BLaER1 (cell line): ENCODE measurements around the gene TOMM20L.

Experiments used
- H3K27ac ChIP-seq: shearing (Covaris generic); formaldehyde crosslinking; 2 replicates; pipeline ENCODE4 v1.8.1; 2022
- H3K27me3 ChIP-seq: shearing (Covaris generic); formaldehyde crosslinking; 2 replicates; pipeline ENCODE4 v1.8.1; 2022
- H3K36me3 ChIP-seq: shearing (Covaris generic); formaldehyde crosslinking; 2 replicates; pipeline ENCODE4 v1.8.1; 2022
- H3K4me1 ChIP-seq: shearing (Covaris generic); formaldehyde crosslinking; 2 replicates; pipeline ENCODE4 v1.8.1; 2022
- H3K4me2 ChIP-seq: shearing (Covaris generic); formaldehyde crosslinking; 2 replicates; pipeline ENCODE4 v1.8.1; 2022
- H3K4me3 ChIP-seq: shearing (Covaris generic); formaldehyde crosslinking; 2 replicates; pipeline ENCODE4 v1.8.1; 2022
- H3K9ac ChIP-seq: shearing (Covaris generic); formaldehyde crosslinking; 2 replicates; pipeline ENCODE4 v1.8.1; 2022
- H3K9me3 ChIP-seq: shearing (Covaris generic); formaldehyde crosslinking; 2 replicates; pipeline ENCODE4 v1.8.1; 2022
- H4K20me1 ChIP-seq: shearing (Covaris generic); formaldehyde crosslinking; 2 replicates; pipeline ENCODE4 v1.8.1; 2022
- Cebpa-rat ChIP-seq: shearing (Covaris generic); IDR thresholded peaks from 2 replicates; pipeline ENCODE4 v1.8.1; 2022

The TOMM20L gene

GRCh38 chr14:58426670-58427280, 31.0 kb downstream of the TOMM20L start:
- Histone ChIP-seq H3K36me3 (peaks cover 40% of the 10 kb centered on the region), H3K27ac (peak overlapping the region; percentile 99), H3K4me1 (peaks cover 37% of the 10 kb centered on the region), H3K27me3 (no peaks in the 10 kb centered on the region), H3K9me3 (no peaks in the 10 kb centered on the region), H3K4me3 (peak overlapping the region; percentile 89), H3K9ac (peak overlapping the region; percentile 98), H3K4me2 (peak overlapping the region; percentile 86), H4K20me1 (peaks cover 6% of the 10 kb centered on the region; the same call in 1 of the 2 replicates)
- TF ChIP-seq Cebpa-rat, result no peak

GRCh38 chr14:58427281-58428117, 31.8 kb downstream of the TOMM20L start, which contains the start of the genes KIAA0586 and TIMM9:
Gene KIAA0586 (plus strand): TSS chr14:58427719. CDS start chr14:58428265, 546 bp downstream.
Gene TIMM9 (minus strand): TSS chr14:58427531. CDS start chr14:58411945, 15,586 bp downstream.
- Histone ChIP-seq H3K4me1 (peaks cover 37% of the 10 kb centered on the region), H3K9me3 (no peaks in the 10 kb centered on the region), H3K4me2 (peak within 1 kb of the TSS; percentile 88), H3K27ac (peak within 1 kb of the TSS; percentile 99), H3K27me3 (no peaks in the 10 kb centered on the region), H4K20me1 (peaks cover 6% of the 10 kb centered on the region; the same call in 1 of the 2 replicates), H3K4me3 (peak within 1 kb of the TSS; percentile 89), H3K36me3 (peaks cover 41% of the 10 kb centered on the region), H3K9ac (peak within 1 kb of the TSS; percentile 98)
- no peak for TF ChIP-seq Cebpa-rat

DNA sequence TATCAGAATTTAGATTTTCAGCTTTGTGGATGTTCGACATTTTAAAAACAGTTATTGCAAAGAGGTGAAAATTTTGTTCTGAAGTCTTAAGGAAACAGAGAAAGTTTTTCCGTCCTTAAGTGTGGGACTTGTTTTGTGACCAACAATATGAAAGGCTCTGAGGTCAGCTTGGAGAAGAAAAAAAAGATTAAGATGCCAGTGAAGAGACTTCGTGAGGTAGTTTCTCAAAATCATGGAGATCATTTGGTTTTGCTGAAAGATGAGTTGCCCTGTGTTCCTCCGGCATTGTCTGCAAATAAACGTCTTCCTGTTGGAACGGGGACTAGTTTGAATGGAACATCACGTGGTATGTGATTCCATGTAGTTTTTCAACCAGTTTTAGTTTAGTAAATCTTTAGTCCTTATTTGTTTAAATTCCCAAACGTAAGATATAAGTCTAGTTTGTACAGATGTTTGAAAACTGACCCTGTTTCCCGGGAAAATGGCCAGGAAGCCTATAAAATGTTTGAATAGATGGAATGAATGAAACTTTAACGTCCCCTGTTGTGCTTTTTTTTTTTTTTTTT, 32.5 kb downstream of the TOMM20L start:
- no peaks in the 10 kb centered on the region for H3K9me3 ChIP-seq
- peak overlapping the region; percentile 88 for H3K4me2 ChIP-seq
- peak overlapping the region; percentile 89 for H3K4me3 ChIP-seq
- peaks cover 6% of the 10 kb centered on the region; the same call in 1 of the 2 replicates for H4K20me1 ChIP-seq
- TF ChIP-seq Cebpa-rat, result no peak
- peaks cover 41% of the 10 kb centered on the region for H3K36me3 ChIP-seq
- peak overlapping the region; percentile 99 for H3K27ac ChIP-seq
- peak overlapping the region; percentile 98 for H3K9ac ChIP-seq
- peaks cover 37% of the 10 kb centered on the region for H3K4me1 ChIP-seq
- no peaks in the 10 kb centered on the region for H3K27me3 ChIP-seq

- H3K4me2 ChIP-seq, result peak overlapping the region; percentile 88
- no peaks in the 10 kb centered on the region for H3K27me3 ChIP-seq
- H3K27ac ChIP-seq, result no peak overlapping the region
- H3K9me3 ChIP-seq, result no peaks in the 10 kb centered on the region
- H3K4me1 ChIP-seq, result peaks cover 37% of the 10 kb centered on the region
- H3K4me3 ChIP-seq, result no peak overlapping the region
- peaks cover 38% of the 10 kb centered on the region for H3K36me3 ChIP-seq
- no peaks in the 10 kb centered on the region for H4K20me1 ChIP-seq
- H3K9ac ChIP-seq, result 0 out of 2 replicates have a peak overlapping the region, but pooled peaks have one; percentile 2
- no peak for TF ChIP-seq Cebpa-rat
Observed at GRCh38 chr14:58430156-58430555, 34.4 kb downstream of the TOMM20L start.

GRCh38 chr14:58439476-58439875, 43.7 kb downstream of the TOMM20L start:
- no peaks in the 10 kb centered on the region for H3K9me3 ChIP-seq
- H3K4me2 ChIP-seq, result no peak overlapping the region
- no peaks in the 10 kb centered on the region for H3K4me1 ChIP-seq
- peaks cover 86% of the 10 kb centered on the region for H3K36me3 ChIP-seq
- H3K27ac ChIP-seq, result no peak overlapping the region
- TF ChIP-seq Cebpa-rat, result no peak
- no peak overlapping the region for H3K4me3 ChIP-seq
- no peaks in the 10 kb centered on the region for H4K20me1 ChIP-seq
- no peaks in the 10 kb centered on the region for H3K27me3 ChIP-seq
- no peak overlapping the region for H3K9ac ChIP-seq

- Histone ChIP-seq H3K9ac (no peak overlapping the region), H3K4me2 (no peak overlapping the region), H3K9me3 (no peaks in the 10 kb centered on the region), H3K36me3 (peaks cover 77% of the 10 kb centered on the region), H4K20me1 (no peaks in the 10 kb centered on the region), H3K4me1 (no peaks in the 10 kb centered on the region), H3K27me3 (no peaks in the 10 kb centered on the region), H3K4me3 (no peak overlapping the region), H3K27ac (no peak overlapping the region)
- TF ChIP-seq Cebpa-rat, result no peak
Observed at GRCh38 chr14:58444627-58445026, 48.9 kb downstream of the TOMM20L start.

DNA sequence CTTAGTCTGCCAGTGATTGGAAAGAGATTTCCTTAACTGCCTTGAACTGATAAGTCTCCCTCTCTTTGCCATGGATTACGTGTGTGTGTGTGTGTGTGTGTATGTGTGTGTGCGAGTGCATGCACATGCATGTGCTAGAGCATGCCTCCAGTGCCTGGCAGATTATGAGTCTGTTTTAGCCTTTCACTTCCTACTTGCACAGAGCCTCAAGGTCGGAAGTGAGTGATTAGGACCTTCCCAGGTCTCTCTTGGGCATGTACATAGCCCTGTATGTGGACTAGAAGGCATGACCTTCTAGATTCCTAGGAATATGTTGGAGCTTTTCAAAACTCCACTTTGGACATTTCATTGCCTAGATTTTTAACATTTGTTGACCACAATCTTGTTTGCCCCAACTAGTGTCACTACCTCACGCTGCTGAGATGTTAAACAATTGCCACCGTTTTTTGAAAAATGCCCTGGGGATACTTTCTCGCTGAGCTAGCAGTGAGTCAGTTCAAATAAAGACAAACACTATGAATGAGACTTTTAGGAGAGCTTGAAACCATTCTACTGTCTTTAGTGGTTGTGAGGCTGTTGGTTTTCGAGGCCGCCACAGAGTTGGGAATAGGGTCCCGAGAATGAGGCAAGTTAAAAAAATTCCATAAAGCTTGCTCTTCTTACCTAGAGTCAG, 60.0 kb downstream of the TOMM20L start:
- Histone ChIP-seq H3K4me2 (no peak overlapping the region), H3K4me3 (no peak overlapping the region), H4K20me1 (no peaks in the 10 kb centered on the region), H3K9ac (no peak overlapping the region), H3K27ac (no peak overlapping the region), H3K27me3 (no peaks in the 10 kb centered on the region), H3K4me1 (no peaks in the 10 kb centered on the region), H3K9me3 (no peaks in the 10 kb centered on the region), H3K36me3 (peaks cover 68% of the 10 kb centered on the region)
- no peak for TF ChIP-seq Cebpa-rat
